H9 (cell line): ENCODE results near the gene SORCS2. TPM values are rescaled to one million over a fixed set of nuclear protein-coding genes. Genes with fewer than 3 reads are reported as not detected.

Experiments
- DNase-seq: peaks from one replicate; pipeline ENCODE4 v3.0.0-alpha.2; 2017
- H2AFZ ChIP-seq: one replicate; pipeline ENCODE4 v1.6.1; 2013; ENCODE audit warnings: mild to moderate bottlenecking, low read length, control low read depth, moderate library complexity
- H2AK5ac ChIP-seq: 2 replicates; pipeline ENCODE4 v1.6.1; 2013; ENCODE audit warnings: low read length, control low read depth, mixed read lengths; ENCODE audit not compliant: insufficient read length
- H2BK120ac ChIP-seq: one replicate; pipeline ENCODE4 v1.6.1; 2013; ENCODE audit warnings: low read depth, mild to moderate bottlenecking, low read length, control low read depth, inconsistent platforms; ENCODE audit not compliant: poor library complexity, severe bottlenecking
- H2BK12ac ChIP-seq: 2 replicates; pipeline ENCODE4 v1.6.1; 2013; ENCODE audit warnings: low read length, control low read depth, mixed read lengths, low read depth; ENCODE audit not compliant: insufficient read length
- H2BK15ac ChIP-seq: 2 replicates; pipeline ENCODE4 v1.6.1; 2013; ENCODE audit warnings: low read depth, low read length, control low read depth
- H2BK20ac ChIP-seq: one replicate; pipeline ENCODE4 v1.6.1; 2013; ENCODE audit warnings: low read depth, mild to moderate bottlenecking, low read length, control low read depth, inconsistent platforms; ENCODE audit not compliant: poor library complexity, severe bottlenecking
- H2BK5ac ChIP-seq: 2 replicates; pipeline ENCODE4 v1.6.1; 2013; ENCODE audit warnings: low read length, control low read depth, mixed read lengths; ENCODE audit not compliant: insufficient read length
- H3K14ac ChIP-seq: 2 replicates; pipeline ENCODE4 v1.6.1; 2013; ENCODE audit warnings: low read length, control low read depth; ENCODE audit not compliant: insufficient read depth
- H3K18ac ChIP-seq: 2 replicates; pipeline ENCODE4 v1.6.1; 2013; ENCODE audit warnings: low read depth, mild to moderate bottlenecking, mixed read lengths, low read length, control low read depth; ENCODE audit not compliant: insufficient read length
- H3K23ac ChIP-seq: 2 replicates; pipeline ENCODE4 v1.6.1; 2013; ENCODE audit warnings: low read length, control low read depth, mixed read lengths, low read depth; ENCODE audit not compliant: insufficient read length
- H3K23me2 ChIP-seq: 2 replicates; pipeline ENCODE4 v1.6.1; 2013; ENCODE audit warnings: low read depth, mild to moderate bottlenecking, mixed read lengths, low read length, control low read depth; ENCODE audit not compliant: insufficient read length, poor library complexity, severe bottlenecking
- H3K27ac ChIP-seq: 2 replicates; pipeline ENCODE4 v1.5.1; 2013; ENCODE audit warnings: low read length, control low read depth, mixed read lengths, low read depth; ENCODE audit not compliant: insufficient read length
- H3K27me3 ChIP-seq: 2 replicates; pipeline ENCODE4 v1.6.1; 2013; ENCODE audit warnings: low read length, control low read depth, inconsistent platforms; ENCODE audit not compliant: insufficient read depth
- H3K4ac ChIP-seq: 2 replicates; pipeline ENCODE4 v1.6.1; 2013; ENCODE audit warnings: low read depth, mild to moderate bottlenecking, control low read depth, inconsistent platforms, low read length, moderate library complexity
- H3K4me1 ChIP-seq: 2 replicates; pipeline ENCODE4 v1.6.1; 2013; ENCODE audit warnings: low read length, control low read depth, inconsistent platforms; ENCODE audit not compliant: insufficient read depth
- H3K4me2 ChIP-seq: 2 replicates; pipeline ENCODE4 v1.6.1; 2013; ENCODE audit warnings: low read length, control low read depth, mixed read lengths; ENCODE audit not compliant: insufficient read length, insufficient read depth
- H3K56ac ChIP-seq: 2 replicates; pipeline ENCODE4 v1.6.1; 2013; ENCODE audit warnings: low read depth, mild to moderate bottlenecking, mixed read lengths, low read length, control low read depth; ENCODE audit not compliant: insufficient read length
- H3K79me1 ChIP-seq: 2 replicates; pipeline ENCODE4 v1.6.1; 2013; ENCODE audit warnings: low read depth, mild to moderate bottlenecking, moderate library complexity, low read length, control low read depth, inconsistent platforms; ENCODE audit not compliant: insufficient read depth, poor library complexity, severe bottlenecking
- H3K79me2 ChIP-seq: 2 replicates; pipeline ENCODE4 v1.6.1; 2013; ENCODE audit warnings: low read length, control low read depth, inconsistent platforms; ENCODE audit not compliant: insufficient read depth
- H3K9ac ChIP-seq: 2 replicates; pipeline ENCODE4 v1.6.1; 2013; ENCODE audit warnings: low read length, control low read depth, mixed read lengths; ENCODE audit not compliant: insufficient read length; ENCODE audit errors: extremely low read depth
- H3K9me3 ChIP-seq: one replicate; pipeline ENCODE4 v1.6.1; 2013; ENCODE audit warnings: low read depth, low read length, inconsistent platforms; ENCODE audit not compliant: control insufficient read depth
- H3T11ph ChIP-seq: one replicate; pipeline ENCODE4 v1.6.1; 2013; ENCODE audit warnings: mild to moderate bottlenecking, low read length, control low read depth, inconsistent platforms
- H4K20me1 ChIP-seq: one replicate; pipeline ENCODE4 v1.6.1; 2013; ENCODE audit not compliant: control insufficient read depth, insufficient read length, insufficient read depth
- H4K5ac ChIP-seq: 2 replicates; pipeline ENCODE4 v1.6.1; 2013; ENCODE audit warnings: low read depth, mild to moderate bottlenecking, mixed read lengths, low read length, control low read depth; ENCODE audit not compliant: insufficient read length
- H4K8ac ChIP-seq: replicated peaks from 2 replicates; pipeline ENCODE4 v1.6.1; 2013; ENCODE audit warnings: low read length, control low read depth, mixed read lengths, low read depth; ENCODE audit not compliant: insufficient read length
- H4K91ac ChIP-seq: 2 replicates; pipeline ENCODE4 v1.6.1; 2013; ENCODE audit warnings: low read depth, mild to moderate bottlenecking, moderate library complexity, mixed read lengths, low read length, control low read depth; ENCODE audit not compliant: insufficient read length
- H3K27ac Mint-ChIP-seq, 3 experiments: 2 replicates in 2 of 3; 3 replicates in 1 of 3; pipeline ENCODE4 v1.8.0; 2020 to 2021; ENCODE audit warnings: mixed read lengths in 3 of 3, mild to moderate bottlenecking in 1 of 3, moderate library complexity in 1 of 3
- H3K27me3 Mint-ChIP-seq: 2 replicates; pipeline ENCODE4 v1.8.0; 2021; ENCODE audit warnings: low read depth, mild to moderate bottlenecking, moderate library complexity, mixed read lengths
- H3K36me3 Mint-ChIP-seq, 3 experiments: 2 replicates in 2 of 3; 3 replicates in 1 of 3; pipeline ENCODE4 v1.8.0; 2020 to 2021; ENCODE audit warnings: low read depth in 3 of 3, mixed read lengths in 3 of 3; ENCODE audit not compliant: insufficient read depth in 1 of 3
- H3K4me1 Mint-ChIP-seq, 2 experiments: 2 replicates each; pipeline ENCODE4 v1.8.0; 2020; ENCODE audit warnings: mixed read lengths in 2 of 2
- H3K4me3 Mint-ChIP-seq, 2 experiments: 2 replicates in 1 of 2; 3 replicates in 1 of 2; pipeline ENCODE4 v1.8.0; 2020 to 2021; ENCODE audit warnings: mild to moderate bottlenecking in 2 of 2, mixed read lengths in 2 of 2, moderate library complexity in 1 of 2
- H3K9me3 Mint-ChIP-seq, 2 experiments: 2 replicates in 1 of 2; 3 replicates in 1 of 2; pipeline ENCODE4 v1.8.0; 2020; ENCODE audit warnings: mild to moderate bottlenecking in 2 of 2, mixed read lengths in 2 of 2, moderate library complexity in 1 of 2
- WGBS: extraction: QIAGEN DNeasy Blood & Tissue Kit; methylation state at CpG from one replicate; pipeline ENCODE4 v1.1.7; 2013; ENCODE audit warnings: missing lambda C conversion rate, low lambda C conversion rate, mixed read lengths; ENCODE audit not compliant: insufficient read length; ENCODE audit errors: extremely low coverage; 5-methylcytosine and 5-hydroxymethylcytosine counted together
- total RNA-seq: library from RNA; stranded (reverse); gene quantifications from 2 replicates; pipeline ENCODE4 v1.2.1, GENCODE V29; 2021
- TF ChIP-seq, protein P1 (sequence below): fragments of 200-600 bp; sonication (generic); conservative IDR thresholded peaks from 3 replicates; pipeline ENCODE4 v1.8.0; 2021; ENCODE audit warnings: antibody characterized with exemption, mild to moderate bottlenecking

SORCS2 gene
- total RNA-seq, 1 experiment from 2014 or later = 0.57 TPM

DNA sequence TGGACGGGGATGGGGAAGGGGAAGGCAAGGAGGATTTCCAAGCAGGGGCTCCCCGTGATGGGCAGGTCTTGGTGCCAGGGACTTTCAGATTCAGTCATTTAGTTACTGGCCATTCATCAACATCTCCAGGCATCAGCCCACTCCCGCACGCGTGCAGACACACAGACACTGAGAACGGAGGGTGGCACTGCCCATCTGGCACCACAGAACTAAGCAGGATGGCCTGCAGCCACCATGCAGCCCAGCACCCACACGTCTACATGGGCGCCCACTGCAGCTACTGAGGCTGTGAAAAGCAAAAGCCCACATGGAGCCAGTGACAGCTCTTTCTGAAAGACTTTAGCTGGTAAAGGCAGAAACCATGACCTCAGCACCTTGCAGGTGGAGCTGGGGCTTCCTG, 418.5 kb downstream of the SORCS2 start:
- H3K79me2 ChIP-seq = no peaks in the 10 kb centered on the region
- H3K4me2 ChIP-seq = no peak overlapping the region
- no peaks in the 10 kb centered on the region for H4K20me1 ChIP-seq
- DNase-seq = no peak
- no peak overlapping the region for H2BK15ac ChIP-seq
- no peak overlapping the region for H3K4ac ChIP-seq
- no peak overlapping the region for H3K27ac ChIP-seq
- H3K4me1 Mint-ChIP-seq = peaks cover 3 to 8% of the 10 kb centered on the region in 2 experiments
- H3K9ac ChIP-seq = no peak overlapping the region
- H3K4me3 Mint-ChIP-seq = no peak overlapping the region
- no peak overlapping the region for H2AK5ac ChIP-seq
- no peak overlapping the region for H2BK20ac ChIP-seq
- no peak overlapping the region for H2BK5ac ChIP-seq
- H3K14ac ChIP-seq = no peak overlapping the region
- no peak overlapping the region for H3T11ph ChIP-seq
- H2AFZ ChIP-seq = no peak overlapping the region
- H3K79me1 ChIP-seq = no peaks in the 10 kb centered on the region
- H3K27me3 Mint-ChIP-seq = peaks cover 20% of the 10 kb centered on the region
- H3K23me2 ChIP-seq = no peaks in the 10 kb centered on the region
- no peak overlapping the region for H4K8ac ChIP-seq
- H3K27me3 ChIP-seq = no peaks in the 10 kb centered on the region
- no peaks in the 10 kb centered on the region for H3K9me3 ChIP-seq
- no CpG with 5 or more reads among the region's 8 CpGs for WGBS
- TF ChIP-seq, protein P1, sequence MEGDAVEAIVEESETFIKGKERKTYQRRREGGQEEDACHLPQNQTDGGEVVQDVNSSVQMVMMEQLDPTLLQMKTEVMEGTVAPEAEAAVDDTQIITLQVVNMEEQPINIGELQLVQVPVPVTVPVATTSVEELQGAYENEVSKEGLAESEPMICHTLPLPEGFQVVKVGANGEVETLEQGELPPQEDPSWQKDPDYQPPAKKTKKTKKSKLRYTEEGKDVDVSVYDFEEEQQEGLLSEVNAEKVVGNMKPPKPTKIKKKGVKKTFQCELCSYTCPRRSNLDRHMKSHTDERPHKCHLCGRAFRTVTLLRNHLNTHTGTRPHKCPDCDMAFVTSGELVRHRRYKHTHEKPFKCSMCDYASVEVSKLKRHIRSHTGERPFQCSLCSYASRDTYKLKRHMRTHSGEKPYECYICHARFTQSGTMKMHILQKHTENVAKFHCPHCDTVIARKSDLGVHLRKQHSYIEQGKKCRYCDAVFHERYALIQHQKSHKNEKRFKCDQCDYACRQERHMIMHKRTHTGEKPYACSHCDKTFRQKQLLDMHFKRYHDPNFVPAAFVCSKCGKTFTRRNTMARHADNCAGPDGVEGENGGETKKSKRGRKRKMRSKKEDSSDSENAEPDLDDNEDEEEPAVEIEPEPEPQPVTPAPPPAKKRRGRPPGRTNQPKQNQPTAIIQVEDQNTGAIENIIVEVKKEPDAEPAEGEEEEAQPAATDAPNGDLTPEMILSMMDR = no peak
- no peaks in the 10 kb centered on the region for H3K9me3 Mint-ChIP-seq
- no peaks in the 10 kb centered on the region for H3K36me3 Mint-ChIP-seq
- H4K5ac ChIP-seq = no peak overlapping the region
- H3K27ac Mint-ChIP-seq = no peak overlapping the region
- H3K4me1 ChIP-seq = no peaks in the 10 kb centered on the region; the same call in 1 of the 2 replicates
- H3K18ac ChIP-seq = no peak overlapping the region
- no peak overlapping the region for H2BK12ac ChIP-seq
- H2BK120ac ChIP-seq = no peak overlapping the region
- no peak overlapping the region for H3K56ac ChIP-seq
- no peak overlapping the region for H4K91ac ChIP-seq
- H3K23ac ChIP-seq = no peak overlapping the region
